ENCODE results near the gene HSPB6. TPM values are rescaled to one million over a fixed set of nuclear protein-coding genes. Genes with fewer than 3 reads are reported as not detected.
A peak's percentile ranks its signal among the peaks of the same experiment; 100 is the strongest.

The HSPB6 gene
- total RNA-seq, 4 donors from 2014 or later, result 44.9 to 119 (median 96.6) TPM

GRCh38 chr19:35742121-35742724 is 14.6 kb downstream of the HSPB6 start, which contains the start of gene IGFLR1:
TSS of gene IGFLR1 (minus strand) at chr19:35742452. CDS start at chr19:35741180, 1,272 bp downstream.
- Histone ChIP-seq H3K27ac (peak within 1 kb of the TSS; percentile 54 to 91 (median 87)), H3K27me3 (no peaks in the 10 kb centered on the region), H3K36me3 (peaks cover 0 to 40% of the 10 kb centered on the region in 2 donors), H3K9me3 (no peaks in the 10 kb centered on the region), H3K4me1 (peaks cover 0 to 63% (median 24%) of the 10 kb centered on the region in 3 donors), H3K4me3 (peak within 1 kb of the TSS in 1 of 2 donors; percentile 60)
- no peak for ATAC-seq
- TF ChIP-seq POLR2A (IDR thresholded peaks at IDR 0.05), result no peak
- TF ChIP-seq POLR2AphosphoS5 (IDR thresholded peaks at IDR 0.05), result no peak
- TF ChIP-seq EP300 (IDR thresholded peaks at IDR 0.05), result no peak
- TF ChIP-seq CTCF (IDR thresholded peaks at IDR 0.05), result no peak
- 65 to 79% methylated on average over 2 to 6 of the region's 9 CpGs for WGBS, 2 donors (ENCODE audit: low coverage in 1 of 2)

DNA sequence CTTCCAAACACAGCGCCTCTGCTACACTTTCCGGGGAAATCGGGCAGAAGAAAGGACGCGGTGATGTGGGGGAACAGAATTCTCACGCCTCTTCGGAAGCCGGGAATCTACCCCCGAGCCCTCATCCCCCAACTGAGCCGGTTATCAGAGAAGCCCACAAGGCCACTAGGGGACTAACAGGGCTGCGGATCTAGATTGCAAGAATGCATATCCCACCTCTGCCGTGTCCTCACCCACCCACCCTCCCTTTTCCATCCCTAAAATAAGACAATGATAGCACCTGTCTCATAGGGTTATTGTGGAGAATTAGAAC is 15.7 kb downstream of the HSPB6 start:
- 20% methylated on average over 1 of the region's 12 CpGs; no CpG with 5 or more reads in 1 of the 2 donors for WGBS, 2 donors (ENCODE audit: low coverage in 1 of 2)
- H3K27ac ChIP-seq, result peak overlapping the region; percentile 54 to 91 (median 87)
- peaks cover 0 to 53% (median 19%) of the 10 kb centered on the region in 3 donors for H3K4me1 ChIP-seq
- peak overlapping the region; percentile 39 to 60 for H3K4me3 ChIP-seq
- H3K9me3 ChIP-seq, result no peaks in the 10 kb centered on the region
- TF ChIP-seq CTCF (IDR thresholded peaks at IDR 0.05) (no peak), POLR2A (IDR thresholded peaks at IDR 0.05) (no peak), EP300 (IDR thresholded peaks at IDR 0.05) (no peak)
- no peaks in the 10 kb centered on the region for H3K27me3 ChIP-seq
- peaks cover 0 to 47% of the 10 kb centered on the region in 2 donors for H3K36me3 ChIP-seq
- no peak for ATAC-seq

DNA sequence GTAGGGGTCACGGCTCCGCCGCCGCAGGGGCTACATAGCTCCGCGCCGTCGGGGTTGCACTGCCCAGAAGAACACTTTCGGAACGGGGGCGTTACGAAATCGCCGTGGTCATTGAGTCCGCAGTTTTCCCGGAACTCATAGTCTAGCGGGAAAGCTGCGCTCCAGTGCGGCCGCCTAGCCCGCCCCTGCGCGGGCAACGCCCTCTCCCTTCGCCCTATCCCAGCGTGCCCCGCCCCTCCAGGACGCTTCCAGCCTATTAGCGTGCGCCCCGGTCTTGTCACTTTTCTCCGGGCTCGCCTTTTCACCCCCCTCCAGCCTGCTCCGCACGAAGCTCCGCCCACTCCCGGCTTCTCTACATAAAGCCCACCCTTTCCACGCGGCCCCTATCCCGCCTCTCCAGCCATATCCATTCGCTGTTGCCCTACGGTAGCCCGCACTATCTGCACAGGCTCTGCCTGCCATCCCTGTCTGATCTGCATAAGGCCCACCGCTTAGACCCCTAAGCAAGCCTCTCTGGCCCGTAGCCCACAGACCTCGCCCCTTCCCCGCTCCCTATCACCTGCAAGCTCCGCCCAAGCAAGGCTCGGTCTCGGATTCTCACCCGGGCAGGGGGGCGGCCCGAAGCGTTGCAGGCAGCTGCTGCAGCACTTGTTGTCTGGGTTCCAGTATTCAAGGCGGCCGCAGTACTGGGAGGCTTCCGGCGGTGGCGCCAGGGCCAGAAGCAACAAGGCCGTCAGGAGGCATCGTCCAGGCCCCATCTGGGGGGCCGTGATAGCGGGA is 16.2 kb downstream of the HSPB6 start:
- peaks cover 0 to 48% (median 15%) of the 10 kb centered on the region in 3 donors for H3K4me1 ChIP-seq
- H3K36me3 ChIP-seq, result peaks cover 0 to 53% of the 10 kb centered on the region in 2 donors
- H3K27me3 ChIP-seq, result no peaks in the 10 kb centered on the region
- ATAC-seq, result peak; percentile 88
- H3K4me3 ChIP-seq, result peak overlapping the region; percentile 39 to 60
- TF ChIP-seq CTCF (IDR thresholded peaks at IDR 0.05), result peak in 2 of 4 experiments; percentile 29 to 38
- TF ChIP-seq EP300 (IDR thresholded peaks at IDR 0.05), result no peak
- peak; percentile 90 for TF ChIP-seq POLR2AphosphoS5 (IDR thresholded peaks at IDR 0.05)
- TF ChIP-seq POLR2A (IDR thresholded peaks at IDR 0.05), result peak; percentile 31 to 39
- H3K27ac ChIP-seq, result peak overlapping the region; percentile 54 to 91 (median 87)
- 0 to 1% methylated on average over 2 to 13 of the region's 63 CpGs for WGBS, 2 donors (ENCODE audit: low coverage in 1 of 2)
- no peaks in the 10 kb centered on the region for H3K9me3 ChIP-seq

DNA sequence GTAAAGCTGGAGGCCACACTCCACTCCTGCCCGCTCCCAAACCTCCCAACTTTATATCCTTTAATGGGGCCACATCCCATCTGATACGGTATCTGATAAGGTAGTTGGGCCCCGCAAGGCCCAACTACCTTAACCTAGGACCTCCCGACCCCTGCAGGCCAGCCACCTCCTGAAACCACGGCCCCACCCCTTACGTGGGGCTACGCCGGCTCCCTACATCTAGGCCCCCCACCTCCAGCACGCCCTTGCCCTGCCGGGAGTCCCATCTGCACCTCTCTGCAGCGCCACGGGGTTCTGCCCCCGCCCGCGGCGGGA is 16.8 kb downstream of the HSPB6 start:
- TF ChIP-seq CTCF (IDR thresholded peaks at IDR 0.05), result peak in 1 of 4 experiments; percentile 9
- TF ChIP-seq EP300 (IDR thresholded peaks at IDR 0.05), result no peak
- TF ChIP-seq POLR2AphosphoS5 (IDR thresholded peaks at IDR 0.05), result no peak
- peak in 1 of 2 donors; percentile 32 for TF ChIP-seq POLR2A (IDR thresholded peaks at IDR 0.05)
- Histone ChIP-seq H3K27me3 (no peaks in the 10 kb centered on the region), H3K4me3 (peak overlapping the region; percentile 36 to 60), H3K36me3 (peaks cover 0 to 58% of the 10 kb centered on the region in 2 donors), H3K9me3 (no peaks in the 10 kb centered on the region), H3K4me1 (peaks cover 0 to 48% (median 15%) of the 10 kb centered on the region in 3 donors), H3K27ac (peak overlapping the region; percentile 40 to 91 (median 87))
- 0% methylated on average over 3 of the region's 16 CpGs; no CpG with 5 or more reads in 1 of the 2 donors for WGBS, 2 donors (ENCODE audit: low coverage in 1 of 2)
- ATAC-seq, result no peak

All from gastroesophageal sphincter (tissue), 4 donors.